ENCODE measurements around the gene RSKR.

The RSKR gene

GRCh38 chr17:28643983-28644786 lies 30.2 kb upstream of the RSKR start:
- H3K4me1 Mint-ChIP-seq (ENCODE audit: low read depth), result peaks cover 36% of the 10 kb centered on the region

GRCh38 chr17:28641579-28641978 lies 27.6 kb upstream of the RSKR start:
- no peak overlapping the region for H3K27ac Mint-ChIP-seq
- H3K27me3 Mint-ChIP-seq (ENCODE audit: low read depth), result no peaks in the 10 kb centered on the region
- H3K9me3 Mint-ChIP-seq, result no peaks in the 10 kb centered on the region
- peaks cover 31% of the 10 kb centered on the region for H3K4me1 Mint-ChIP-seq (ENCODE audit: low read depth)
- DNase-seq (ENCODE audit: low spot score), result no peak
- no peak overlapping the region for H3K4me3 Mint-ChIP-seq
- peaks cover 72% of the 10 kb centered on the region for H3K36me3 Mint-ChIP-seq (ENCODE audit: low read depth)

More at GRCh38 chr17:28643983-28644786, 30.2 kb upstream of the RSKR start:
- DNase-seq (ENCODE audit: low spot score), result peak; percentile 38
- Mint-ChIP-seq H3K27me3 (ENCODE audit: low read depth) (no peaks in the 10 kb centered on the region), H3K27ac (peak overlapping the region; percentile 88), H3K4me3 (peak overlapping the region; percentile 91), H3K9me3 (no peaks in the 10 kb centered on the region), H3K36me3 (ENCODE audit: low read depth) (peaks cover 63% of the 10 kb centered on the region)

DNA sequence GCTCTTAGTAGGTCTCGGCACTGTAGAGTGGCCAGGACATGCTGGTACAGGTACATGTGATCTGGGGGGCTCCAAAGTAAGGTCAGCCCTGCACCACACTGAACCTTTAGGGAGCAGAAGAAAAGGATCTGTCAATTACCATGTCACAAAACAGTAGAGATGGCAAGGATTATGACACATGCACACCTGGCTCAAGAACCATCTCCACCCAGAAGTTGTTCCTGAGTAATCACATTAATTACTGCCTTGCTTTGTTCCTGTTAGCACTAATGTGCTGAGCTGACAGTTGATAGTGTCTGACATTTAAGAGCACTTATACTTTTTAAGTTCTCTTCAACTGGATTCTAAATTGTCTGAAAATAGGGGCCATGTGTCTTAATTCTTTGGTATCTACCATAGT lies 21.5 kb upstream of the RSKR start:
- no peaks in the 10 kb centered on the region for H3K27me3 Mint-ChIP-seq (ENCODE audit: low read depth)

GRCh38 chr17:28634206-28634865 lies 20.4 kb upstream of the RSKR start:
- H3K27me3 Mint-ChIP-seq (ENCODE audit: low read depth), result no peaks in the 10 kb centered on the region
- no peak overlapping the region for H3K27ac Mint-ChIP-seq
- peaks cover 80% of the 10 kb centered on the region for H3K36me3 Mint-ChIP-seq (ENCODE audit: low read depth)
- H3K4me1 Mint-ChIP-seq (ENCODE audit: low read depth), result peaks cover 4% of the 10 kb centered on the region
- DNase-seq (ENCODE audit: low spot score), result no peak
- H3K9me3 Mint-ChIP-seq, result no peaks in the 10 kb centered on the region
- H3K4me3 Mint-ChIP-seq, result no peak overlapping the region

More for the DNA sequence above, 21.5 kb upstream of the RSKR start:
- Mint-ChIP-seq H3K36me3 (ENCODE audit: low read depth) (peaks cover 88% of the 10 kb centered on the region), H3K9me3 (no peaks in the 10 kb centered on the region), H3K4me1 (ENCODE audit: low read depth) (peaks cover 7% of the 10 kb centered on the region), H3K4me3 (no peak overlapping the region), H3K27ac (no peak overlapping the region)
- no peak for DNase-seq (ENCODE audit: low spot score)

DNA sequence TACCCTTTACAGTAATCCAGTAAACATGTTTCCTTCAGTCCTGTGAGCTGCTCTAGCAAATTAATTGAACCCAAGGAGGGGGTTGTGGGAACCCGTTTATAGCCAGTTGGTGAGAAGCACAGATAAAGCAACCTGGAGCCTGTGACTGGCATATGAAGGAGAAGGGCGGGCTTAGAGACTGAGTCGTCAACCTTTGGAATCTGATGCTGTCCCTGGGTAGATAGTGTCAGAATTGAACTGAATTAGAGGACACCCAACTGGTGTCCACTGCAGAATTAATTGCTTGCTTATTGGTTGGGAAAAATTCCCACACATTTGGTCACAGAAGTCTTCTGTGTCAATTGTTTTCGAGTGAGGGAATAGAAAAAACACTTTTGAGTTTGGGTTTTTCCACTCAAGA lies 12.8 kb upstream of the RSKR start:
- H3K4me1 Mint-ChIP-seq (ENCODE audit: low read depth), result peaks cover 2% of the 10 kb centered on the region
- no peak overlapping the region for H3K27ac Mint-ChIP-seq
- no peak overlapping the region for H3K4me3 Mint-ChIP-seq
- no peaks in the 10 kb centered on the region for H3K9me3 Mint-ChIP-seq
- DNase-seq (ENCODE audit: low spot score), result no peak
- no peaks in the 10 kb centered on the region for H3K27me3 Mint-ChIP-seq (ENCODE audit: low read depth)
- H3K36me3 Mint-ChIP-seq (ENCODE audit: low read depth), result peaks cover 53% of the 10 kb centered on the region

- H3K9me3 Mint-ChIP-seq, result no peaks in the 10 kb centered on the region
- H3K27me3 Mint-ChIP-seq (ENCODE audit: low read depth), result no peaks in the 10 kb centered on the region
- H3K36me3 Mint-ChIP-seq (ENCODE audit: low read depth), result peaks cover 63% of the 10 kb centered on the region
- no peak overlapping the region for H3K4me3 Mint-ChIP-seq
- no peak for DNase-seq (ENCODE audit: low spot score)
- H3K4me1 Mint-ChIP-seq (ENCODE audit: low read depth), result peaks cover 2% of the 10 kb centered on the region
- H3K27ac Mint-ChIP-seq, result no peak overlapping the region
These were observed 10.2 kb upstream of the RSKR start for GRCh38 chr17:28624148-28624547.

- peaks cover 2% of the 10 kb centered on the region for H3K4me1 Mint-ChIP-seq (ENCODE audit: low read depth)
- peaks cover 68% of the 10 kb centered on the region for H3K36me3 Mint-ChIP-seq (ENCODE audit: low read depth)
- no peak overlapping the region for H3K27ac Mint-ChIP-seq
- H3K9me3 Mint-ChIP-seq, result no peaks in the 10 kb centered on the region
- no peak overlapping the region for H3K4me3 Mint-ChIP-seq
- H3K27me3 Mint-ChIP-seq (ENCODE audit: low read depth), result no peaks in the 10 kb centered on the region
- DNase-seq (ENCODE audit: low spot score), result no peak
These were observed 9.7 kb upstream of the RSKR start for GRCh38 chr17:28623696-28624095.

- no peak overlapping the region for H3K4me3 Mint-ChIP-seq
- no peak overlapping the region for H3K27ac Mint-ChIP-seq
- no peaks in the 10 kb centered on the region for H3K4me1 Mint-ChIP-seq (ENCODE audit: low read depth)
- H3K9me3 Mint-ChIP-seq, result no peaks in the 10 kb centered on the region
- H3K36me3 Mint-ChIP-seq (ENCODE audit: low read depth), result peaks cover 66% of the 10 kb centered on the region
- H3K27me3 Mint-ChIP-seq (ENCODE audit: low read depth), result no peaks in the 10 kb centered on the region
- no peak for DNase-seq (ENCODE audit: low spot score)
These were observed 8.2 kb upstream of the RSKR start for GRCh38 chr17:28622186-28622585.

DNA sequence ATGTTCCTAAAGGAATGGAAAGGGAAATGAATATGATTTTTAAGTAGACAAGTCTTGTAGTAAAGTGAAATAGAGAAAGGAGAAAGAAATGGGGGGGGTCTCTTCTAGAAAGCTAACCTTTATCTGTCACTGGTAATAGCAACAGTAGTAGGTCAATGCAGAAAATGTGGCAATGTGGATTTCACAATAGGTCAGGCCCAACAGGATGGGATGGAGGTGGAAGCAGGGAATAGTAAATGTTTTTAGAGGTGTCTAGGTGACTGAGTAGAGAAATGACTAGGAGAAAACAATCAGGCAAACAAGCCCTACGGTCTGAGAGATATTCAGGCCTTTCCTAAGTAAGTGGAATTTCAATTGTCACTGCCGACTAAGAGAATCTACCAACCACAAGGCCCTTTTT lies 6.0 kb upstream of the RSKR start:
- DNase-seq (ENCODE audit: low spot score), result no peak
- H3K27ac Mint-ChIP-seq, result no peak overlapping the region
- H3K4me1 Mint-ChIP-seq (ENCODE audit: low read depth), result no peaks in the 10 kb centered on the region
- no peaks in the 10 kb centered on the region for H3K27me3 Mint-ChIP-seq (ENCODE audit: low read depth)
- H3K9me3 Mint-ChIP-seq, result no peaks in the 10 kb centered on the region
- peaks cover 76% of the 10 kb centered on the region for H3K36me3 Mint-ChIP-seq (ENCODE audit: low read depth)
- no peak overlapping the region for H3K4me3 Mint-ChIP-seq

GRCh38 chr17:28618464-28618863 lies 4.5 kb upstream of the RSKR start:
- no peak overlapping the region for H3K27ac Mint-ChIP-seq
- H3K36me3 Mint-ChIP-seq (ENCODE audit: low read depth), result peaks cover 77% of the 10 kb centered on the region
- DNase-seq (ENCODE audit: low spot score), result no peak
- no peak overlapping the region for H3K4me3 Mint-ChIP-seq
- peaks cover 4% of the 10 kb centered on the region for H3K4me1 Mint-ChIP-seq (ENCODE audit: low read depth)
- H3K27me3 Mint-ChIP-seq (ENCODE audit: low read depth), result no peaks in the 10 kb centered on the region
- no peaks in the 10 kb centered on the region for H3K9me3 Mint-ChIP-seq

GRCh38 chr17:28616281-28616680 lies 2.3 kb upstream of the RSKR start:
- H3K27me3 Mint-ChIP-seq (ENCODE audit: low read depth), result no peaks in the 10 kb centered on the region
- peaks cover 70% of the 10 kb centered on the region for H3K36me3 Mint-ChIP-seq (ENCODE audit: low read depth)
- H3K4me3 Mint-ChIP-seq, result no peak overlapping the region
- H3K27ac Mint-ChIP-seq, result no peak overlapping the region
- H3K4me1 Mint-ChIP-seq (ENCODE audit: low read depth), result peaks cover 4% of the 10 kb centered on the region
- DNase-seq (ENCODE audit: low spot score), result no peak
- H3K9me3 Mint-ChIP-seq, result no peaks in the 10 kb centered on the region

- no peak overlapping the region for H3K4me3 Mint-ChIP-seq
- no peaks in the 10 kb centered on the region for H3K27me3 Mint-ChIP-seq (ENCODE audit: low read depth)
- peaks cover 67% of the 10 kb centered on the region for H3K36me3 Mint-ChIP-seq (ENCODE audit: low read depth)
- no peak overlapping the region for H3K27ac Mint-ChIP-seq
- DNase-seq (ENCODE audit: low spot score), result no peak
- H3K9me3 Mint-ChIP-seq, result no peaks in the 10 kb centered on the region
- H3K4me1 Mint-ChIP-seq (ENCODE audit: low read depth), result peaks cover 4% of the 10 kb centered on the region
These were observed 1.4 kb upstream of the RSKR start for GRCh38 chr17:28615260-28615940.

DNA sequence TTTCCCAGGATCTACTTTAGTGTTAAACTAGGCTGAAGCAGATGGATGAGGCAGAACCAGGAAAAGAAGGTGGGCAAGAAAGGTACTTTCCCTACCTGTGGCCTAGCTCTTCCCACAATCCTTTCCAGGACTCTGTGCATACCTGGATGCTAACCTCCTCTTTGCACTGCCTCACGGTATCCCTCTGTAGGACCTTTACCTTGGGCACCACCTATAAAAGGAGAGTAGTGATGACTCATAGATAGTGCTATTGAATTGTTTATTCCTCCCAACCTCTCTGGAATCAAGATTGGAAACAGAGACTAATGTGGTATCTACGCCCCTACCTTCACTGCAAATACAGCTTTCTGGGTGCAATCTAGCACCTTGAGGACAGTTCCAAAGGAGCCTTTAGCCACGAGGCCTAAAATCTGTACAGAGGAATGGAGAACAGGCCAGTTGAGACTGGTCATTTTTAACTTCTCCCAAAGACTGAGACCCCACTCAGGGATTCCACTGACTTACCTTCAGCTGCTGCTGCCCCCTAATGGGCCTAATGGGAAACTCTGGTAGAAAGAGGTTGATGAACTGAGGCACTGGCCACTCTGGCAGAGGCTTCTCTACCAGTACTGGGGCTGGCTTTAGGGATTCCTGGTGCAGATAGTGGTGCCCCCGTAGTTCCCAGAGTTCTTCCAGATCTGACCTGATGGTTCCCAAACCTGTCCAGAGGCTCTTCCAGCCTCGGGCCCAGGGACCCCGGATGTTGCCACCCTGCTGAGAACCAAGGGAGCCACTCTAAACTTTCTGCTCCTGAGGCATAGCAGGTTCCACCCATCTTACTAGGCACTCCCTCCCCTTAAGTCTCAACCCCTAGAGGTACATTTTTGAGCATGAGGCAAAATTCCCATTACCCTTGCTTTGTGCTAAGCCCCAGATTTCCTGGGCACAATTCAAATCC lies 781 bp downstream of the RSKR start:
- DNase-seq (ENCODE audit: low spot score), result no peak
- H3K9me3 Mint-ChIP-seq, result no peaks in the 10 kb centered on the region
- H3K27ac Mint-ChIP-seq, result no peak overlapping the region
- H3K27me3 Mint-ChIP-seq (ENCODE audit: low read depth), result no peaks in the 10 kb centered on the region
- peaks cover 4% of the 10 kb centered on the region for H3K4me1 Mint-ChIP-seq (ENCODE audit: low read depth)
- H3K4me3 Mint-ChIP-seq, result no peak overlapping the region
- peaks cover 56% of the 10 kb centered on the region for H3K36me3 Mint-ChIP-seq (ENCODE audit: low read depth)
